Keratinocyte (primary cell): ENCODE data around the gene FXN. TPM values are rescaled to one million over a fixed set of nuclear protein-coding genes. Genes with fewer than 3 reads are reported as not detected.

Experiments used
- DNase-seq: peaks from one replicate; pipeline ENCODE4 v3.0.0-alpha.2; 2011; ENCODE audit warnings: low read depth, missing footprints, low spot score
- FAIRE-seq: peaks from 2 replicates; lab custom pipeline; 2011; peaks lifted over from hg19 to GRCh38; lab: Jason Lieb, UNC
- H2AFZ ChIP-seq: 2 replicates; pipeline ENCODE4 v1.6.0; 2012; ENCODE audit warnings: low read length, control low read depth, inconsistent platforms; ENCODE audit not compliant: control insufficient read depth
- H3K27ac ChIP-seq: 2 replicates; pipeline ENCODE4 v1.5.1; 2011; ENCODE audit warnings: low read length; ENCODE audit not compliant: control insufficient read depth, insufficient read depth
- H3K27me3 ChIP-seq: 3 replicates; pipeline ENCODE4 v1.6.0; 2011; ENCODE audit warnings: low read length; ENCODE audit not compliant: control insufficient read depth, insufficient read depth; ENCODE audit errors: extremely low read depth
- H3K36me3 ChIP-seq, 2 experiments: 2 replicates in 1 of 2; 3 replicates in 1 of 2; pipeline ENCODE4 v1.5.1; 2011; ENCODE audit warnings: low read length in 2 of 2, mild to moderate bottlenecking in 1 of 2; ENCODE audit not compliant: control insufficient read depth in 2 of 2, insufficient read depth in 2 of 2; ENCODE audit errors: extremely low read depth in 1 of 2
- H3K4me1 ChIP-seq: 3 replicates; pipeline ENCODE4 v1.5.1; 2011; ENCODE audit warnings: low read length; ENCODE audit not compliant: control insufficient read depth, insufficient read depth; ENCODE audit errors: extremely low read depth
- H3K4me2 ChIP-seq: 3 replicates; pipeline ENCODE4 v1.6.0; 2011; ENCODE audit warnings: low read depth, low read length; ENCODE audit not compliant: control insufficient read depth, insufficient read depth; ENCODE audit errors: extremely low read depth
- H3K4me3 ChIP-seq, 3 experiments: fragments of 200-600 bp in 1 of 3; sonication (generic) in 1 of 3; 2 replicates in 2 of 3; 3 replicates in 1 of 3; pipeline ENCODE4 v1.5.1; 2011 to 2016; ENCODE audit warnings: low read length in 3 of 3, mild to moderate bottlenecking in 3 of 3, control low read depth in 2 of 3, inconsistent platforms in 1 of 3, low read depth in 1 of 3, mixed read lengths in 1 of 3, mixed run types in 1 of 3, moderate library complexity in 1 of 3; ENCODE audit not compliant: control insufficient read depth in 2 of 3, insufficient read depth in 2 of 3; ENCODE audit errors: extremely low read depth in 1 of 3
- H3K79me2 ChIP-seq: 2 replicates; pipeline ENCODE4 v1.6.0; 2012; ENCODE audit warnings: low read length; ENCODE audit not compliant: control insufficient read depth, insufficient read depth
- H3K9ac ChIP-seq: 3 replicates; pipeline ENCODE4 v1.6.0; 2011; ENCODE audit warnings: low read length; ENCODE audit not compliant: control insufficient read depth, insufficient read depth; ENCODE audit errors: extremely low read depth
- H3K9me1 ChIP-seq: 3 replicates; pipeline ENCODE4 v1.6.0; 2011; ENCODE audit warnings: low read length; ENCODE audit not compliant: control insufficient read depth, insufficient read depth; ENCODE audit errors: extremely low read depth
- H3K9me3 ChIP-seq: 2 replicates; pipeline ENCODE4 v1.5.1; 2012; ENCODE audit warnings: low read depth, low read length; ENCODE audit not compliant: control insufficient read depth
- H4K20me1 ChIP-seq: 3 replicates; pipeline ENCODE4 v1.6.0; 2011; ENCODE audit warnings: low read length; ENCODE audit not compliant: control insufficient read depth, insufficient read depth; ENCODE audit errors: extremely low read depth
- CTCF ChIP-seq, 3 experiments: IDR thresholded peaks in 1 of 3; conservative IDR thresholded peaks in 1 of 3; optimal IDR thresholded peaks in 1 of 3; 2 replicates in 2 of 3; 3 replicates in 1 of 3; pipeline versions ENCODE3 to v1.5.1; 2011; ENCODE audit warnings: low read length in 3 of 3, mild to moderate bottlenecking in 3 of 3, moderate library complexity in 2 of 3, control low read depth in 1 of 3, inconsistent platforms in 1 of 3; ENCODE audit not compliant: insufficient read depth in 2 of 3; ENCODE audit errors: extremely low read depth in 1 of 3
- EZH2 ChIP-seq: IDR thresholded peaks from one replicate; pipeline ENCODE4 v1.6.1; 2012; ENCODE audit warnings: inconsistent platforms, mild to moderate bottlenecking, low read length, moderate library complexity
- dilution Hi-C: fragments of 300-500 bp; cut with MboI; formaldehyde crosslinking; loops from one replicate; pipeline ENCODE4 v1.7.0; 2020; ENCODE audit warnings: low sequenced_read_pairs; ENCODE audit not compliant: extremely low pct_ligation_motif_present
- polyA plus RNA-seq, 5 experiments: library from polyadenylated mRNA; depleted of rRNA in 3 of 5; stranded (reverse) in 3 of 5; stranded (forward) in 1 of 5; unstranded in 1 of 5; fragments of >200 nt; gene quantifications; 1 replicate in 1 of 5; 2 replicates in 3 of 5; 3 replicates in 1 of 5; pipeline versions ENCODE4 v1.2.1 to v1.2.3, GENCODE V29; 2011 to 2012; ENCODE audit warnings: missing spikeins in 2 of 5, low read depth in 1 of 5, low replicate concordance in 1 of 5

FXN gene
- polyA plus RNA-seq, 1 donor (not counting 4 experiments of a cell fraction or from before 2014, with no cell fraction given), result 24.3 TPM

DNA sequence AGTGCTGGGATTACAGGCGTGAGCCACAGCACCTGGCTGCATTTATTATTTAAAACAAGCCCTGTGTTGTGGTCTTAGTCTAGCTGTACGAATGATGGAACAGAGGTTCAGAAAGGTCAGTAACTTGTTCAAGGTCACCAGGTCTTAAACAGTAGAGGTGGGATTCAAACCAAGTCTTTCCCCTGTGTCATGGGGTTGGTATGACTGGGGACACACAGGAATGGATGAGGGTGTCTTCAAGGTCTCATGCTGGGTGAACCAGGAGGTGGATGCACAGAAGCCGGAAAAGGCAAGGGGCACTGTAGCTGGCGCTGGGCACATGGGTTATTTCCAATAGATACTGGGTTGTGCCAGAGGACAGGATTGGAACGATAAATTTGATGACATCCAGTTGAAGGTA, 106.3 kb downstream of the FXN start:
- H3K79me2 ChIP-seq, result no peaks in the 10 kb centered on the region
- H3K9me1 ChIP-seq, result no peaks in the 10 kb centered on the region
- H3K4me3 ChIP-seq, result no peak overlapping the region
- no peak overlapping the region for H3K9ac ChIP-seq
- H3K4me1 ChIP-seq, result peaks cover 13% of the 10 kb centered on the region
- FAIRE-seq, result no peak
- no peak overlapping the region for H3K4me2 ChIP-seq
- peaks cover 0 to 1% of the 10 kb centered on the region in 2 experiments for H3K36me3 ChIP-seq
- H3K9me3 ChIP-seq, result no peaks in the 10 kb centered on the region
- TF ChIP-seq CTCF (optimal IDR thresholded peaks at IDR 0.05 in 1 of 3, IDR thresholded peaks at IDR 0.05 in 1 of 3, conservative IDR thresholded peaks at IDR 0.05 in 1 of 3; ENCODE audit: extremely low read depth in 1 of 3, insufficient read depth in 2 of 3, low read length in 3 of 3), result no peak
- no peak for TF ChIP-seq EZH2
- H4K20me1 ChIP-seq, result no peaks in the 10 kb centered on the region
- H3K27me3 ChIP-seq, result no peaks in the 10 kb centered on the region
- DNase-seq, result no peak
- dilution Hi-C loops, result no loop called here
- no peak overlapping the region for H2AFZ ChIP-seq
- no peak overlapping the region for H3K27ac ChIP-seq

GRCh38 chr9:69143291-69143690, 107.7 kb downstream of the FXN start:
- Histone ChIP-seq H3K9me3 (no peaks in the 10 kb centered on the region), H3K4me2 (no peak overlapping the region), H3K9me1 (no peaks in the 10 kb centered on the region), H2AFZ (no peak overlapping the region), H3K9ac (no peak overlapping the region), H4K20me1 (no peaks in the 10 kb centered on the region), H3K36me3 (no peaks in the 10 kb centered on the region), H3K79me2 (no peaks in the 10 kb centered on the region), H3K4me3 (no peak overlapping the region), H3K27ac (no peak overlapping the region), H3K27me3 (no peaks in the 10 kb centered on the region), H3K4me1 (peaks cover 21% of the 10 kb centered on the region)
- dilution Hi-C loops, result no loop called here
- DNase-seq, result no peak
- TF ChIP-seq EZH2 (no peak), CTCF (optimal IDR thresholded peaks at IDR 0.05 in 1 of 3, IDR thresholded peaks at IDR 0.05 in 1 of 3, conservative IDR thresholded peaks at IDR 0.05 in 1 of 3; ENCODE audit: extremely low read depth in 1 of 3, insufficient read depth in 2 of 3, low read length in 3 of 3) (no peak)
- FAIRE-seq, result no peak
